Measurements from ENCODE around the gene NDRG3. TPM values are rescaled to one million over a fixed set of nuclear protein-coding genes. Genes with fewer than 3 reads are reported as not detected.

The NDRG3 gene
- total RNA-seq, 1 experiment from 2014 or later: 30.1 TPM

DNA sequence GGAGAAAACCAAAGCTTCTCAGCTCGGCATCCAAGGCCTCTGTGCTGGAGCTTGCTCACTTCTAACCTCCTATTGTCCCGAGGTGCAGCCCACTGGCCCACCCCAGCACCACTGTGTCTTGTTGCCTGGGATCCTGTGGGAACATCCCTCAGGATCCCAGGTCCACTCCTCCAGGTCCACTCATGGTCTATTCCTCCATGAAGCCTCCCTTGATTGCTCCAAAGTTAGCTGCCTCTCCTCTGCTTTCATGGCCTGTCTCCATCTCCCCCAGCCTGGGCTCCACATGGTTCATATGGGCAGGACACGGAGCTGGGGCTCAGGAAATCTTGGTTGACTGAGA is 113.8 kb downstream of the NDRG3 start:
- BruUV-seq (replicated peaks): no TSS peak

DNA sequence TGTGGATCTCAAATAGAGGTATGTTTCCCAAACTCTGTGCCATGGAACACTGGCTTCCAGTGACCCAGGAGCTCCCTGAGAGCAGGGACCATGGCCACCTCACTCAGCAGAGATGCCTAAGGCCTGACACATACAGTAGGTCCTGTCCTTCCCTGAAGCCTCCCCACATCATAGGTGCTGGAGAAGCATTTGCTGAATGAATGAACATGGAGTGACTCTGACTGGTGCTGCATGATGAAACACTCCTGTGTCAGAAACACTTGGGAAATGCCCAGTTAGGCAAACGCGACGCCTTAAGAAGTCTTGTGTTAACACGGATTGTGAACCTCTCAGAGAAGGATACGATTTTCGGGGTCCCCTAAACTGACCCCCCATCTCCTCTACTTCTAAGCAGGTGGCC is 114.2 kb downstream of the NDRG3 start:
- no peak overlapping the region for H3K4me2 ChIP-seq (ENCODE audit: low read length)
- H3K9me2 ChIP-seq (replicated peaks; ENCODE audit: low read length): no peaks in the 10 kb centered on the region
- H3K36me3 ChIP-seq (ENCODE audit: low read depth, low read length): no peaks in the 10 kb centered on the region
- H3K27me3 ChIP-seq (ENCODE audit: low read length): no peaks in the 10 kb centered on the region
- no peak for DNase-seq
- H3K27ac ChIP-seq (ENCODE audit: low read length): no peak overlapping the region
- no TSS peak for BruUV-seq (replicated peaks)
- H3F3A ChIP-seq (ENCODE audit: low read length, unreplicated experiment): no peaks in the 10 kb centered on the region
- intact Hi-C loops (cut with micrococcal nuclease): no loop called here
- no peaks in the 10 kb centered on the region for H3K79me2 ChIP-seq (ENCODE audit: low read length)
- POLR2A ChIA-PET (ENCODE audit: unreplicated experiment): no interaction called here
- H4K20me1 ChIP-seq (ENCODE audit: low read length): no peaks in the 10 kb centered on the region
- CTCF ChIA-PET: no interaction called here
- H3K4me3 ChIP-seq (ENCODE audit: low read length): no peak overlapping the region
- H3K9ac ChIP-seq (ENCODE audit: low read length): no peak overlapping the region
- TF ChIP-seq EZH2 (IDR thresholded peaks at IDR 0.05; ENCODE audit: low read length, unreplicated experiment): no peak
- TF ChIP-seq EZH2phosphoT487 (IDR thresholded peaks at IDR 0.05; ENCODE audit: borderline replicate concordance, low read length): no peak
- TF ChIP-seq, protein P1, sequence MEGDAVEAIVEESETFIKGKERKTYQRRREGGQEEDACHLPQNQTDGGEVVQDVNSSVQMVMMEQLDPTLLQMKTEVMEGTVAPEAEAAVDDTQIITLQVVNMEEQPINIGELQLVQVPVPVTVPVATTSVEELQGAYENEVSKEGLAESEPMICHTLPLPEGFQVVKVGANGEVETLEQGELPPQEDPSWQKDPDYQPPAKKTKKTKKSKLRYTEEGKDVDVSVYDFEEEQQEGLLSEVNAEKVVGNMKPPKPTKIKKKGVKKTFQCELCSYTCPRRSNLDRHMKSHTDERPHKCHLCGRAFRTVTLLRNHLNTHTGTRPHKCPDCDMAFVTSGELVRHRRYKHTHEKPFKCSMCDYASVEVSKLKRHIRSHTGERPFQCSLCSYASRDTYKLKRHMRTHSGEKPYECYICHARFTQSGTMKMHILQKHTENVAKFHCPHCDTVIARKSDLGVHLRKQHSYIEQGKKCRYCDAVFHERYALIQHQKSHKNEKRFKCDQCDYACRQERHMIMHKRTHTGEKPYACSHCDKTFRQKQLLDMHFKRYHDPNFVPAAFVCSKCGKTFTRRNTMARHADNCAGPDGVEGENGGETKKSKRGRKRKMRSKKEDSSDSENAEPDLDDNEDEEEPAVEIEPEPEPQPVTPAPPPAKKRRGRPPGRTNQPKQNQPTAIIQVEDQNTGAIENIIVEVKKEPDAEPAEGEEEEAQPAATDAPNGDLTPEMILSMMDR (conservative IDR thresholded peaks at IDR 0.05; ENCODE audit: low read depth, low read length): no peak
- no peaks in the 10 kb centered on the region for H3K4me1 ChIP-seq (ENCODE audit: insufficient read depth, low read length)
- no peaks in the 10 kb centered on the region for H3K9me3 ChIP-seq (ENCODE audit: low read length)
- no peak for ATAC-seq
- H2AFZ ChIP-seq (ENCODE audit: low read length): no peak overlapping the region

More for the DNA sequence above, 113.8 kb downstream of the NDRG3 start:
- no peak for TF ChIP-seq EZH2 (IDR thresholded peaks at IDR 0.05; ENCODE audit: low read length, unreplicated experiment)
- no peak for TF ChIP-seq EZH2phosphoT487 (IDR thresholded peaks at IDR 0.05; ENCODE audit: borderline replicate concordance, low read length)
- TF ChIP-seq, protein P1 (conservative IDR thresholded peaks at IDR 0.05; ENCODE audit: low read depth, low read length): no peak
- H3K4me3 ChIP-seq (ENCODE audit: low read length): no peak overlapping the region
- intact Hi-C loops (cut with micrococcal nuclease): no loop called here
- H3K9me3 ChIP-seq (ENCODE audit: low read length): no peaks in the 10 kb centered on the region
- H3K27me3 ChIP-seq (ENCODE audit: low read length): no peaks in the 10 kb centered on the region
- H2AFZ ChIP-seq (ENCODE audit: low read length): no peak overlapping the region
- H3K9ac ChIP-seq (ENCODE audit: low read length): no peak overlapping the region
- H3K4me2 ChIP-seq (ENCODE audit: low read length): no peak overlapping the region
- no peaks in the 10 kb centered on the region for H3K9me2 ChIP-seq (replicated peaks; ENCODE audit: low read length)
- no peak for ATAC-seq
- H3F3A ChIP-seq (ENCODE audit: low read length, unreplicated experiment): no peaks in the 10 kb centered on the region
- no peaks in the 10 kb centered on the region for H3K36me3 ChIP-seq (ENCODE audit: low read depth, low read length)
- H4K20me1 ChIP-seq (ENCODE audit: low read length): no peaks in the 10 kb centered on the region
- H3K79me2 ChIP-seq (ENCODE audit: low read length): no peaks in the 10 kb centered on the region
- no peaks in the 10 kb centered on the region for H3K4me1 ChIP-seq (ENCODE audit: insufficient read depth, low read length)
- ChIA-PET POLR2A (ENCODE audit: unreplicated experiment) (no interaction called here), CTCF (no interaction called here)
- H3K27ac ChIP-seq (ENCODE audit: low read length): no peak overlapping the region
- no peak for DNase-seq

DNA sequence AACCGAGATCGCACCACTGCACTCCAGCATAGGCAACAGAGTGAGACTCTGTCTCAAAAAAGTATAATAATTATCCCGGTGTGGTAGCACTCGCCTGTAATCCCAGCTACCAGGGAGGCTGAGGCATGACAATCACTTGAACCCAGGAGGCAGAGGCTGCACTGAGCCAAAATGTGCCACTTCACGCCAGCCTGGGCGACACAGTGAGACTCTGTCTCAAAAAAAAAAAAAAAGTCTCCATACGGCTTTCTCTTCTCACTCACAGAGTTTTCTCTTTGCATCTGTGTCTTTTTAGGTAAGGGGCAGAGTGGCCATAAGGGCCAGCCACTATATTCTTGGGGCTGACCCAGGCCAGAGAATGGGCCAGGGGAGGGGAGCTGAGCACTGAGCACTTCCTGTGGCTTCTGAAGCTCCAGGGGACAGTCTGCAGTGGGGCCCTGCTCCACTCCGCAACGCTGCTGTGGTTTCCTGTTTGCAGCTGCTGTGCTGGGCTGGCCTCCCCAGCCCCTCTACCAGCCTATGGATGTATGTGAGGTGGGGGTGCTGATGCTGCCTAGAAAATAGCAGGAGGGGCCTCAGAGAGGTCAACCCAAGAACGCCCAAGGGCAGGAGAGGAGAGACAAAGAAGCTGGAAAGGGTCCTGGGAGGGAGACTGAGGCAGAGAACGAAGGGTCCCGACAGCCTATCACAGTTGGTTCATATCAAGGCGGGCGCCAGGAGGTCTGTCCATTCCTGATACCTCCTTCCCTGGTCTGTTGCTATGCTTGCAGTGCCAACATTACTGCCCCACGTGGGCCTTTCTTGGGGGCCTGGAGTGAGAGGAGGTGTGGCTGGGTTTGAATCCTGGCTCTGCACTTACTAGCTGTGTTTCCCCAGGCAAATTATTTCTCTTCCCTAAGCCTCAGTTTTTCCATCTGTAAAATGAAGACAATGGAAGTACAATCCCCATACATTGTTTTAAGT is 115.9 kb downstream of the NDRG3 start:
- intact Hi-C loops (cut with micrococcal nuclease): no loop called here
- no peak overlapping the region for H2AFZ ChIP-seq (ENCODE audit: low read length)
- CTCF ChIA-PET: no interaction called here

More for the DNA sequence above, 115.9 kb downstream of the NDRG3 start:
- Histone ChIP-seq H3F3A (ENCODE audit: low read length, unreplicated experiment) (no peaks in the 10 kb centered on the region), H3K9ac (ENCODE audit: low read length) (no peak overlapping the region), H3K9me2 (replicated peaks; ENCODE audit: low read length) (no peaks in the 10 kb centered on the region), H4K20me1 (ENCODE audit: low read length) (no peaks in the 10 kb centered on the region), H3K27me3 (ENCODE audit: low read length) (no peaks in the 10 kb centered on the region), H3K4me2 (ENCODE audit: low read length) (no peak overlapping the region), H3K27ac (ENCODE audit: low read length) (no peak overlapping the region), H3K4me1 (ENCODE audit: insufficient read depth, low read length) (no peaks in the 10 kb centered on the region), H3K36me3 (ENCODE audit: low read depth, low read length) (no peaks in the 10 kb centered on the region), H3K79me2 (ENCODE audit: low read length) (no peaks in the 10 kb centered on the region), H3K4me3 (ENCODE audit: low read length) (no peak overlapping the region), H3K9me3 (ENCODE audit: low read length) (no peaks in the 10 kb centered on the region)
- TF ChIP-seq EZH2phosphoT487 (IDR thresholded peaks at IDR 0.05; ENCODE audit: borderline replicate concordance, low read length) (no peak), EZH2 (IDR thresholded peaks at IDR 0.05; ENCODE audit: low read length, unreplicated experiment) (no peak)
- TF ChIP-seq, protein P1 (conservative IDR thresholded peaks at IDR 0.05; ENCODE audit: low read depth, low read length): no peak
- ATAC-seq (no peak), DNase-seq (no peak)
- POLR2A ChIA-PET (ENCODE audit: unreplicated experiment): no interaction called here
- BruUV-seq (replicated peaks): no TSS peak

All from PC-3 (cell line).